ENCODE results near the gene NAGS. TPM values are rescaled to one million over a fixed set of nuclear protein-coding genes. Genes with fewer than 3 reads are reported as not detected.
"Not testable (repeated sequence)": the region's sequence is repeated elsewhere in the genome, so short reads cannot be mapped to it uniquely, and the experiment has no call there.

The NAGS gene
- total and polyA plus RNA-seq, 10 of the 15 experiments (the other 5 are each of a cell fraction or from before 2014, with no cell fraction given): 0.11 to 1.6 (median 0.64) TPM; not detected in 1

- Histone ChIP-seq H3K27me3 (replicated peaks in 1 of 2; ENCODE audit: control insufficient read depth in 2 of 2, insufficient read depth in 2 of 2, low read length in 1 of 2) (peaks cover 0 to 2% of the 10 kb centered on the region in 2 experiments; a peak in 2 of 4 replicates), H3K4me3 (no peak overlapping the region), H3K9me3 (replicated peaks; ENCODE audit: control insufficient read depth, insufficient read depth, low read length) (no peaks in the 10 kb centered on the region), H3K9ac (ENCODE audit: control insufficient read depth, insufficient read depth, low read length) (no peak overlapping the region), H4K20me1 (ENCODE audit: control insufficient read depth, insufficient read depth) (no peaks in the 10 kb centered on the region), H3K36me3 (ENCODE audit: control insufficient read depth in 2 of 2, insufficient read depth in 2 of 2, low read length in 1 of 2) (no peaks in the 10 kb centered on the region), H3K27ac (ENCODE audit: control insufficient read depth, insufficient read depth) (no peak overlapping the region), H3K79me2 (ENCODE audit: control insufficient read depth, insufficient read depth, low read length) (no peaks in the 10 kb centered on the region), H3K4me2 (ENCODE audit: control insufficient read depth, insufficient read depth) (no peak overlapping the region), H3K4me1 (ENCODE audit: control insufficient read depth, insufficient read depth, low read length) (no peaks in the 10 kb centered on the region), H2AFZ (ENCODE audit: control insufficient read depth, low read depth, low read length) (no peak overlapping the region)
- no TSS peak for BruUV-seq (replicated peaks)
- DNase-seq (ENCODE audit: low read depth, low spot score) (no peak), ATAC-seq (no peak), FAIRE-seq (no peak)
- CTCF ChIA-PET: interaction anchor here (0.9 kb wide), 1 partner anchor 15 kb away, joined by 7 read pairs; no protein-coding TSS in a partner anchor
- TF ChIP-seq POLR2AphosphoS5 (IDR thresholded peaks at IDR 0.05; ENCODE audit: low read length): no peak
- no peak for TF ChIP-seq HDAC6 (IDR thresholded peaks at IDR 0.05; ENCODE audit: unreplicated experiment)
- no peak for TF ChIP-seq HDAC2 (IDR thresholded peaks at IDR 0.05)
- no peak for TF ChIP-seq CBFB (IDR thresholded peaks at IDR 0.05; ENCODE audit: low read depth)
- TF ChIP-seq RCOR1 (conservative IDR thresholded peaks at IDR 0.05; ENCODE audit: low read depth, low read length): no peak
- no peak for TF ChIP-seq RAD51 (IDR thresholded peaks at IDR 0.05)
- no peak for TF ChIP-seq CUX1 (IDR thresholded peaks at IDR 0.05; ENCODE audit: insufficient replicate concordance, low read depth, low read length)
- TF ChIP-seq PAX5 (IDR thresholded peaks at IDR 0.05; ENCODE audit: borderline replicate concordance, low read depth, low read length): no peak
- 2% methylated on average over 2 of the region's 2 CpGs for WGBS (ENCODE audit: insufficient coverage, insufficient replicate concordance, low lambda C conversion rate, missing lambda C conversion rate)
- POLR2A ChIA-PET: no interaction called here
- intact Hi-C loops (cut with micrococcal nuclease; ENCODE audit: unreplicated experiment): no loop called here
- SMC1A ChIA-PET (ENCODE audit: uncharacterized antibody, unreplicated experiment): interaction anchor here (1.0 kb wide), 1 partner anchor 15 kb away, joined by 4 read pairs; no protein-coding TSS in a partner anchor
- RAD21 ChIA-PET (ENCODE audit: unreplicated experiment): no interaction called here
- in situ Hi-C loops (cut with MboI): no loop called here
Measured at GRCh38 chr17:43958748-43959352, 45.6 kb upstream of the NAGS start.

- SMC1A ChIA-PET (ENCODE audit: uncharacterized antibody, unreplicated experiment); H2AFZ ChIP-seq (ENCODE audit: control insufficient read depth, low read depth, low read length); H3K9ac ChIP-seq (ENCODE audit: control insufficient read depth, insufficient read depth, low read length); ATAC-seq; H3K9me3 ChIP-seq (replicated peaks; ENCODE audit: control insufficient read depth, insufficient read depth, low read length); H3K27me3 ChIP-seq (replicated peaks in 1 of 2; ENCODE audit: control insufficient read depth in 2 of 2, insufficient read depth in 2 of 2, low read length in 1 of 2); H3K27ac ChIP-seq (ENCODE audit: control insufficient read depth, insufficient read depth); H3K36me3 ChIP-seq (ENCODE audit: control insufficient read depth in 2 of 2, insufficient read depth in 2 of 2, low read length in 1 of 2); H3K4me3 ChIP-seq; FAIRE-seq; H3K4me2 ChIP-seq (ENCODE audit: control insufficient read depth, insufficient read depth); in situ Hi-C loops (cut with MboI); H3K4me1 ChIP-seq (ENCODE audit: control insufficient read depth, insufficient read depth, low read length); BruUV-seq (replicated peaks); POLR2A ChIA-PET; H3K79me2 ChIP-seq (ENCODE audit: control insufficient read depth, insufficient read depth, low read length); DNase-seq (ENCODE audit: low read depth, low spot score); RAD21 ChIA-PET (ENCODE audit: unreplicated experiment); intact Hi-C loops (cut with micrococcal nuclease; ENCODE audit: unreplicated experiment); H4K20me1 ChIP-seq (ENCODE audit: control insufficient read depth, insufficient read depth): not testable (repeated sequence)
- CTCF ChIA-PET: interaction anchor here (0.6 to 2.3 kb wide), 2 partner anchors 17 to 208 kb away, joined by 3 to 7 read pairs; no protein-coding TSS in a partner anchor
- WGBS (ENCODE audit: insufficient coverage, insufficient replicate concordance, low lambda C conversion rate, missing lambda C conversion rate): 47% methylated on average over 6 of the region's 6 CpGs
Measured at GRCh38 chr17:43961292-43961691, 43.1 kb upstream of the NAGS start.

Measured in GM12878 (cell line).